ENCODE results near the gene PRR13.

Gene PRR13

GRCh38 chr12:53482626-53483168 lies 41.2 kb downstream of the PRR13 start:
- Histone ChIP-seq H2BK5ac (ENCODE audit: low read depth, low read length, poor library complexity) (no peak overlapping the region), H3K4ac (ENCODE audit: low read depth, low read length) (no peak overlapping the region), H3K9ac (ENCODE audit: low read length) (no peak overlapping the region), H3K79me2 (ENCODE audit: control insufficient read depth, insufficient read depth, low read length, poor library complexity) (no peaks in the 10 kb centered on the region), H3K4me1 (ENCODE audit: control insufficient read depth in 1 of 2, insufficient read depth in 2 of 2, low read length in 2 of 2) (no peaks in the 10 kb centered on the region), H3K18ac (ENCODE audit: low read length) (no peak overlapping the region), H2BK120ac (ENCODE audit: insufficient read depth, low read length, poor library complexity) (no peak overlapping the region), H2AFZ (ENCODE audit: insufficient read depth, low read length, poor library complexity) (no peak overlapping the region), H3K9me3 (ENCODE audit: insufficient read depth, low read depth, low read length) (no peaks in the 10 kb centered on the region), H2BK12ac (ENCODE audit: low read length) (no peak overlapping the region), H3K23ac (ENCODE audit: low read length) (no peak overlapping the region), H3K79me1 (ENCODE audit: low read length) (no peaks in the 10 kb centered on the region), H3K4me3 (ENCODE audit: low read depth, low read length) (no peak overlapping the region), H3K4me2 (ENCODE audit: low read length) (no peak overlapping the region), H3K27me3 (ENCODE audit: insufficient read depth, low read length) (no peaks in the 10 kb centered on the region), H3K14ac (ENCODE audit: low read length) (no peak overlapping the region), H4K12ac (ENCODE audit: low read depth, low read length) (peak overlapping the region; percentile 23), H3K27ac (ENCODE audit: low read depth, low read length) (no peak overlapping the region), H4K8ac (ENCODE audit: low read depth, low read length) (peak overlapping the region; percentile 12), H3K36me3 (ENCODE audit: control insufficient read depth in 1 of 2, insufficient read depth in 2 of 2, low read length in 2 of 2) (peaks cover 48 to 69% of the 10 kb centered on the region in 2 experiments), H2AK5ac (ENCODE audit: low read length) (no peak overlapping the region), H4K91ac (ENCODE audit: low read depth, low read length) (no peak overlapping the region)
- WGBS (ENCODE audit: extremely low coverage, insufficient coverage, insufficient read length) = no CpG with 5 or more reads among the region's 18 CpGs
- DNase-seq = no peak

- H2AK5ac ChIP-seq (ENCODE audit: low read length) = no peak overlapping the region
- no peak overlapping the region for H2BK5ac ChIP-seq (ENCODE audit: low read depth, low read length, poor library complexity)
- H3K36me3 ChIP-seq (ENCODE audit: control insufficient read depth in 1 of 2, insufficient read depth in 2 of 2, low read length in 2 of 2) = peaks cover 46 to 64% of the 10 kb centered on the region in 2 experiments
- no peak overlapping the region for H3K23ac ChIP-seq (ENCODE audit: low read length)
- H3K9me3 ChIP-seq (ENCODE audit: insufficient read depth, low read depth, low read length) = no peaks in the 10 kb centered on the region
- no peak overlapping the region for H3K27ac ChIP-seq (ENCODE audit: low read depth, low read length)
- no peak overlapping the region for H4K91ac ChIP-seq (ENCODE audit: low read depth, low read length)
- no peak overlapping the region for H3K14ac ChIP-seq (ENCODE audit: low read length)
- H2AFZ ChIP-seq (ENCODE audit: insufficient read depth, low read length, poor library complexity) = no peak overlapping the region
- H3K18ac ChIP-seq (ENCODE audit: low read length) = no peak overlapping the region
- no peak overlapping the region for H2BK12ac ChIP-seq (ENCODE audit: low read length)
- no peaks in the 10 kb centered on the region for H3K4me1 ChIP-seq (ENCODE audit: control insufficient read depth in 1 of 2, insufficient read depth in 2 of 2, low read length in 2 of 2)
- WGBS (ENCODE audit: extremely low coverage, insufficient coverage, insufficient read length) = no CpG with 5 or more reads among the region's 9 CpGs
- no peak overlapping the region for H3K4me2 ChIP-seq (ENCODE audit: low read length)
- no peaks in the 10 kb centered on the region for H3K79me1 ChIP-seq (ENCODE audit: low read length)
- H3K4me3 ChIP-seq (ENCODE audit: low read depth, low read length) = no peak overlapping the region
- H3K79me2 ChIP-seq (ENCODE audit: control insufficient read depth, insufficient read depth, low read length, poor library complexity) = no peaks in the 10 kb centered on the region
- no peak overlapping the region for H3K4ac ChIP-seq (ENCODE audit: low read depth, low read length)
- no peak overlapping the region for H3K9ac ChIP-seq (ENCODE audit: low read length)
- no peaks in the 10 kb centered on the region for H3K27me3 ChIP-seq (ENCODE audit: insufficient read depth, low read length)
- no peak overlapping the region for H4K12ac ChIP-seq (ENCODE audit: low read depth, low read length)
- no peak for DNase-seq
- H4K8ac ChIP-seq (ENCODE audit: low read depth, low read length) = no peak overlapping the region
- H2BK120ac ChIP-seq (ENCODE audit: insufficient read depth, low read length, poor library complexity) = no peak overlapping the region
Observed at GRCh38 chr12:53483225-53483978, 41.9 kb downstream of the PRR13 start.

DNA sequence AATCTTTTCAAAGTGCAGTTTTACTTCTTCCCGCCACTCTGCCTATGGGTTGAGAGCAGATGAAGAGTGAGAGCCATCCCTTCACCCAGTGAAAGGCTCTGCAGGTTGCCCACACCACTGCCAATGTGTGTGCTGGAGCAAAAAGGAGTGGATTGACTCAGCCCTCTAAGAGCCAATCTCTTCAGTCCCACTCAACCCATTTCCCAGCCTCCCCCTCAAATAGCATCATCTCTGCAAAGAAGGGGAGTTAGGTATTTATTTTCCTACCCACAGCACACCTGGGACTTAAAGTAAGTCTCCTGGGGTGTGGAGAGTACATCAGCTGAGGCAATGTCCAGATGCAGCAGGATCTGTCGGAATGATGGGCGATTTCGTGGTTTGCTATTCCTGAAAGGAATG lies 42.4 kb downstream of the PRR13 start:
- H3K79me1 ChIP-seq (ENCODE audit: low read length) = no peaks in the 10 kb centered on the region
- no peaks in the 10 kb centered on the region for H3K9me3 ChIP-seq (ENCODE audit: insufficient read depth, low read depth, low read length)
- H2AFZ ChIP-seq (ENCODE audit: insufficient read depth, low read length, poor library complexity) = no peak overlapping the region
- no peak overlapping the region for H3K23ac ChIP-seq (ENCODE audit: low read length)
- H4K12ac ChIP-seq (ENCODE audit: low read depth, low read length) = no peak overlapping the region
- 100% methylated on average over 3 of the region's 4 CpGs for WGBS (ENCODE audit: extremely low coverage, insufficient coverage, insufficient read length)
- no peak overlapping the region for H2BK5ac ChIP-seq (ENCODE audit: low read depth, low read length, poor library complexity)
- H3K9ac ChIP-seq (ENCODE audit: low read length) = no peak overlapping the region
- H3K4me3 ChIP-seq (ENCODE audit: low read depth, low read length) = no peak overlapping the region
- H3K36me3 ChIP-seq (ENCODE audit: control insufficient read depth in 1 of 2, insufficient read depth in 2 of 2, low read length in 2 of 2) = peaks cover 44 to 59% of the 10 kb centered on the region in 2 experiments
- H2BK12ac ChIP-seq (ENCODE audit: low read length) = no peak overlapping the region
- no peaks in the 10 kb centered on the region for H3K79me2 ChIP-seq (ENCODE audit: control insufficient read depth, insufficient read depth, low read length, poor library complexity)
- no peak overlapping the region for H3K4me2 ChIP-seq (ENCODE audit: low read length)
- DNase-seq = no peak
- H3K27me3 ChIP-seq (ENCODE audit: insufficient read depth, low read length) = no peaks in the 10 kb centered on the region
- no peak overlapping the region for H4K8ac ChIP-seq (ENCODE audit: low read depth, low read length)
- no peak overlapping the region for H3K4ac ChIP-seq (ENCODE audit: low read depth, low read length)
- H2AK5ac ChIP-seq (ENCODE audit: low read length) = no peak overlapping the region
- no peak overlapping the region for H3K14ac ChIP-seq (ENCODE audit: low read length)
- H2BK120ac ChIP-seq (ENCODE audit: insufficient read depth, low read length, poor library complexity) = no peak overlapping the region
- no peak overlapping the region for H3K27ac ChIP-seq (ENCODE audit: low read depth, low read length)
- H3K18ac ChIP-seq (ENCODE audit: low read length) = no peak overlapping the region
- H4K91ac ChIP-seq (ENCODE audit: low read depth, low read length) = no peak overlapping the region
- H3K4me1 ChIP-seq (ENCODE audit: control insufficient read depth in 1 of 2, insufficient read depth in 2 of 2, low read length in 2 of 2) = no peaks in the 10 kb centered on the region

DNA sequence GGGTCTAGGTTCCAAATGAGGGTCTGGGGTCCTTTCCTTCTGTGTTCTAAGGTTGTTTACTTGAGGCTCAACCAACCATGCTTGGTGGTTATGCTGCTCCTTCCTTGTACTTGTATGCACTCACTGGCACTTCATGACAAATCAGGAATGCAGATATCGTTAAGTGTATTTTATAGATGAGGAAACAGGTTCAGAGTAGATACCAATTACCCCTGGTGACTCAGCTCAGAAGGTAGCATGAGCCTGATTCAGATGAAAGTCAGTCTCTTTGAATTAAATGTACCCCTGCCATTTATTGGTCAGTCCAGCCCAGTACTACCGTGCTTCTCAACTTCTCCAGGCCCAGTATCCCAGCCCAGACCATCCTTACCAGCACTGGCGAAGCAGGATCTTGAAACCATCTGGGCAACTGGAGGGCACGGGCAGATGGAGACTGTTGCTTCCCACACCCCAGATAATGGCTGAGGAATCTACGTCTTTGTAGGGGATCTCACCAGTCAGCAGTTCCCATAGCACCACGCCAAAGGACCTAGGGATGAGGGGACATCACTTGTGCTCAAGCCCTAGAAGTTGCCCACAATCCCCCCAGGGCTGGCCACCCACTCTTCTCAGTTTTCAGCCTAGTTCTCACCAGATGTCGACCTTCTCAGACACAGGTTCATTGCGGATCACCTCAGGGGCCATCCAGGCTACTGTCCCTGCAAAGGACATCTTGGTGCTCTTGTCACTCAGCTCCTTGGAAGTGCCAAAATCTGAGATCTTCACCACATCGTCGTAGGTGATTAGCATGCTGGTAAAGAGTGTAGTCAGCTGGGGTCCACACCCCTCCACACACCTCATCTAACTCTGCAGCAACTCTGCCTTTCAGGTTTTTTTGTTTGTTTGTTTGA lies 43.4 kb downstream of the PRR13 start:
- H3K18ac ChIP-seq (ENCODE audit: low read length) = no peak overlapping the region
- H3K9ac ChIP-seq (ENCODE audit: low read length) = no peak overlapping the region
- H3K27me3 ChIP-seq (ENCODE audit: insufficient read depth, low read length) = no peaks in the 10 kb centered on the region
- no peaks in the 10 kb centered on the region for H3K79me2 ChIP-seq (ENCODE audit: control insufficient read depth, insufficient read depth, low read length, poor library complexity)
- H4K12ac ChIP-seq (ENCODE audit: low read depth, low read length) = no peak overlapping the region
- H3K4me1 ChIP-seq (ENCODE audit: control insufficient read depth in 1 of 2, insufficient read depth in 2 of 2, low read length in 2 of 2) = peaks cover 0 to 6% of the 10 kb centered on the region in 2 experiments
- H4K8ac ChIP-seq (ENCODE audit: low read depth, low read length) = no peak overlapping the region
- H2AFZ ChIP-seq (ENCODE audit: insufficient read depth, low read length, poor library complexity) = no peak overlapping the region
- H3K79me1 ChIP-seq (ENCODE audit: low read length) = no peaks in the 10 kb centered on the region
- no peak overlapping the region for H3K14ac ChIP-seq (ENCODE audit: low read length)
- H3K27ac ChIP-seq (ENCODE audit: low read depth, low read length) = no peak overlapping the region
- H3K23ac ChIP-seq (ENCODE audit: low read length) = no peak overlapping the region
- H2BK120ac ChIP-seq (ENCODE audit: insufficient read depth, low read length, poor library complexity) = no peak overlapping the region
- H2BK5ac ChIP-seq (ENCODE audit: low read depth, low read length, poor library complexity) = no peak overlapping the region
- H4K91ac ChIP-seq (ENCODE audit: low read depth, low read length) = no peak overlapping the region
- no peak overlapping the region for H2BK12ac ChIP-seq (ENCODE audit: low read length)
- H3K4ac ChIP-seq (ENCODE audit: low read depth, low read length) = no peak overlapping the region
- H3K4me2 ChIP-seq (ENCODE audit: low read length) = no peak overlapping the region
- no peaks in the 10 kb centered on the region for H3K9me3 ChIP-seq (ENCODE audit: insufficient read depth, low read depth, low read length)
- no peak overlapping the region for H3K4me3 ChIP-seq (ENCODE audit: low read depth, low read length)
- H3K36me3 ChIP-seq (ENCODE audit: control insufficient read depth in 1 of 2, insufficient read depth in 2 of 2, low read length in 2 of 2) = peaks cover 44 to 54% of the 10 kb centered on the region in 2 experiments
- H2AK5ac ChIP-seq (ENCODE audit: low read length) = no peak overlapping the region
- no CpG with 5 or more reads among the region's 10 CpGs for WGBS (ENCODE audit: extremely low coverage, insufficient coverage, insufficient read length)
- DNase-seq = no peak
